SK-N-SH (cell line): Measurements from ENCODE around the gene SLC27A4. TPM values are rescaled to one million over a fixed set of nuclear protein-coding genes. Genes with fewer than 3 reads are reported as not detected.

Source experiments
- CTCF ChIA-PET: fragments of 300-600, 350-600 bp; formaldehyde crosslinking; extraction: SDS; loops from one replicate; lab custom pipeline; 2021; lab: Yijun Ruan, JAX
- POLR2A ChIA-PET: fragments of 350-600 bp; sonication (Branson Sonifier 250); formaldehyde crosslinking; extraction: SDS; loops from one replicate; lab custom pipeline; 2020; ENCODE audit warnings: antibody characterized with exemption, inconsistent platforms; lab: Yijun Ruan, JAX
- DNase-seq: peaks from one replicate; pipeline ENCODE4 v3.0.0; 2012
- H2AFZ ChIP-seq: fragments of 200-600 bp; sonication (generic); 2 replicates; pipeline ENCODE4 v1.8.1; 2016; ENCODE audit warnings: antibody characterized with exemption, mild to moderate bottlenecking, low read depth
- H3F3A ChIP-seq: fragments of 200-600 bp; sonication (generic); replicated peaks from 2 replicates; pipeline ENCODE3; 2016; ENCODE audit warnings: antibody characterized with exemption, mild to moderate bottlenecking; ENCODE audit not compliant: insufficient read depth
- H3K27ac ChIP-seq, 2 experiments: fragments of 200-500 bp in 1 of 2; fragments of 200-600 bp in 1 of 2; sonication (Bioruptor generic) in 1 of 2; sonication (generic), shearing (Covaris generic) in 1 of 2; 2 replicates each; pipeline versions ENCODE4 v1.5.1 to v1.6.1; 2014 to 2016; ENCODE audit warnings: low read depth in 2 of 2, inconsistent platforms in 1 of 2, low read length in 1 of 2, mild to moderate bottlenecking in 1 of 2, mixed read lengths in 1 of 2
- H3K27me3 ChIP-seq: fragments of 200-600 bp; sonication (generic), shearing (Covaris generic); 2 replicates; pipeline ENCODE4 v1.6.1; 2016; ENCODE audit warnings: mixed run types; ENCODE audit not compliant: insufficient read depth
- H3K36me3 ChIP-seq, 2 experiments: fragments of 200-500 bp in 1 of 2; fragments of 200-600 bp in 1 of 2; sonication (Bioruptor generic) in 1 of 2; sonication (generic) in 1 of 2; replicated peaks in 1 of 2; 2 replicates each; pipeline versions ENCODE3 to v1.5.1; 2014 to 2016; ENCODE audit warnings: low read length in 1 of 2, mild to moderate bottlenecking in 1 of 2; ENCODE audit not compliant: insufficient read depth in 2 of 2, control insufficient read depth in 1 of 2
- H3K4me1 ChIP-seq, 2 experiments: fragments of 200-500 bp in 1 of 2; fragments of 200-600 bp in 1 of 2; sonication (Bioruptor generic) in 1 of 2; sonication (generic), shearing (Covaris generic) in 1 of 2; 2 replicates each; pipeline versions ENCODE4 v1.5.1 to v1.6.1; 2014 to 2016; ENCODE audit warnings: low read depth in 1 of 2, low read length in 1 of 2, mixed run types in 1 of 2; ENCODE audit not compliant: insufficient read depth in 2 of 2, control insufficient read depth in 1 of 2
- H3K4me2 ChIP-seq: fragments of 200-600 bp; sonication (generic), shearing (Covaris generic); 2 replicates; pipeline ENCODE4 v1.6.1; 2017; ENCODE audit warnings: mixed run types
- H3K4me3 ChIP-seq, 2 experiments: fragments of 200-500 bp in 1 of 2; fragments of 200-600 bp in 1 of 2; sonication (Bioruptor generic) in 1 of 2; sonication (generic), shearing (Covaris generic) in 1 of 2; 2 replicates each; pipeline versions ENCODE4 v1.5.1 to v1.8.1; 2014 to 2016; ENCODE audit warnings: low read depth in 2 of 2, inconsistent platforms in 1 of 2, low read length in 1 of 2, mild to moderate bottlenecking in 1 of 2, mixed read lengths in 1 of 2, moderate library complexity in 1 of 2
- H3K79me2 ChIP-seq: fragments of 200-600 bp; sonication (generic); 2 replicates; pipeline ENCODE4 v1.8.1; 2017; ENCODE audit warnings: mild to moderate bottlenecking; ENCODE audit not compliant: insufficient read depth
- H3K9ac ChIP-seq: fragments of 200-600 bp; sonication (generic); 2 replicates; pipeline ENCODE4 v1.6.1; 2017; ENCODE audit warnings: mixed run types
- H3K9me2 ChIP-seq: fragments of 200-600 bp; sonication (generic); 2 replicates; pipeline ENCODE4 v1.6.1; 2017; ENCODE audit warnings: mixed run types
- H3K9me3 ChIP-seq: fragments of 200-600 bp; sonication (generic); 2 replicates; pipeline ENCODE4 v1.6.1; 2017; ENCODE audit warnings: mixed run types, mild to moderate bottlenecking, moderate library complexity
- H4K20me1 ChIP-seq: fragments of 200-600 bp; sonication (generic); 2 replicates; pipeline ENCODE4 v1.6.1; 2017; ENCODE audit warnings: mild to moderate bottlenecking, mixed run types; ENCODE audit not compliant: insufficient read depth
- CHD2 ChIP-seq: fragments of 150-350 bp; IDR thresholded peaks from 2 replicates; pipeline ENCODE4 v1.6.1; 2018; ENCODE audit warnings: low read length; ENCODE audit not compliant: partially characterized antibody
- ELF1 ChIP-seq: IDR thresholded peaks from 2 replicates; pipeline ENCODE4 v1.4.0; 2012
- EP300 ChIP-seq, 2 experiments: IDR thresholded peaks; 2 replicates each; pipeline versions ENCODE4 v1.4.0 to v1.6.1; 2012; ENCODE audit warnings: borderline replicate concordance in 1 of 2, low read depth in 1 of 2, low read length in 1 of 2
- FOSL2 ChIP-seq: IDR thresholded peaks from 2 replicates; pipeline ENCODE4 v1.4.0; 2012; ENCODE audit warnings: low read depth, mild to moderate bottlenecking, moderate library complexity, borderline replicate concordance
- MXI1 ChIP-seq: IDR thresholded peaks from 2 replicates; pipeline ENCODE4 v1.6.1; 2012; ENCODE audit warnings: mild to moderate bottlenecking, low read depth, low read length, improper control_type of control experiment
- POLR2AphosphoS5 ChIP-seq: IDR thresholded peaks from 2 replicates; pipeline ENCODE4 v1.6.1; 2012; ENCODE audit warnings: low read depth, low read length
- RAD21 ChIP-seq: IDR thresholded peaks from 2 replicates; pipeline ENCODE4 v1.6.1; 2012; ENCODE audit warnings: mild to moderate bottlenecking, low read length
- RFX5 ChIP-seq: IDR thresholded peaks from 2 replicates; pipeline ENCODE4 v1.6.1; 2012; ENCODE audit warnings: mild to moderate bottlenecking, improper control_type of control experiment, low read length
- RXRA ChIP-seq: IDR thresholded peaks from 2 replicates; pipeline ENCODE4 v1.4.0; 2012; ENCODE audit warnings: low read depth, mild to moderate bottlenecking, borderline replicate concordance
- TAF1 ChIP-seq: IDR thresholded peaks from 2 replicates; pipeline ENCODE4 v1.6.1; 2012; ENCODE audit warnings: low read depth, mild to moderate bottlenecking, low read length, moderate library complexity, borderline replicate concordance
- TCF12 ChIP-seq: IDR thresholded peaks from 2 replicates; pipeline ENCODE4 v1.4.0; 2012
- WGBS: methylation state at CpG from one replicate; pipeline ENCODE4 v1.1.6; 2017; ENCODE audit warnings: low lambda C conversion rate; 5-methylcytosine and 5-hydroxymethylcytosine counted together
- polyA plus RNA-seq, 3 experiments: library from polyadenylated mRNA; depleted of rRNA; stranded (reverse); fragments of >200 nt; gene quantifications; 2 replicates each; pipeline ENCODE4 v1.2.3, GENCODE V29; 2012
- TF ChIP-seq, protein P1 (sequence below): IDR thresholded peaks from 2 replicates; pipeline ENCODE4 v1.4.0; 2012; ENCODE audit warnings: low read depth
- TF ChIP-seq, protein P2 (sequence below): IDR thresholded peaks from 2 replicates; pipeline ENCODE4 v1.4.0; 2012; ENCODE audit warnings: low read depth, borderline replicate concordance

Gene SLC27A4
- polyA plus RNA-seq, 1 of the 3 experiments (the other 2 are of a cell fraction): 24.1 TPM

DNA sequence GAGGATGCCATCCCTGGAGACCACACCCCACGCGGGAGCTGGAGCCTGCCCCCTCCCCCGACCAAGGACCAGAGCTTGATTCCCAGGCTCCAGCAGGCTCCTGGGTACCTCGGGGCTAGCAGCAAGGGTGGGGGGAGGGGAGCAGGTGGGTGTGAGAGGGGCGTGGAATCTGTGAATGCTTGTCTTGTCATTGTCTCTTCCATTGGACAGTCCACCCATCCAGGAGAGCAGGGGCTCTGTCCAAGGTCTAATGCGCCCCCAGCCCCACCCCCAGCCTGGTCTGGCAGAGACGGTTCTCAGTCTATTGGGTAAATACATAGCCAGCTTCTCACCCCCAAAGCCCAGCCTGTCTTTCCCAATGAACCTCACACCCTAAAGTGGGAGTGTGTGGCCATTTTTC lies 53.6 kb downstream of the SLC27A4 start:
- peak; percentile 43 for DNase-seq

GRCh38 chr9:128394379-128395168 lies 54.2 kb downstream of the SLC27A4 start:
- H2AFZ ChIP-seq: no peak overlapping the region
- no peak overlapping the region for H3K9ac ChIP-seq
- H3K4me1 ChIP-seq: no peaks in the 10 kb centered on the region
- no peak overlapping the region for H3K27ac ChIP-seq
- no peaks in the 10 kb centered on the region for H3K9me2 ChIP-seq
- DNase-seq: no peak
- CTCF ChIA-PET: interaction anchor here (1.0 to 1.2 kb wide), 3 partner anchors 13 to 32 kb away, joined by 3 read pairs; no protein-coding TSS in a partner anchor
- H3K4me3 ChIP-seq: no peak overlapping the region
- H3K36me3 ChIP-seq: peaks cover 0 to 30% of the 10 kb centered on the region in 2 experiments
- H3F3A ChIP-seq: peaks cover 4% of the 10 kb centered on the region
- no peaks in the 10 kb centered on the region for H3K79me2 ChIP-seq
- H3K9me3 ChIP-seq: no peaks in the 10 kb centered on the region
- 0 out of 2 replicates have a peak, but pooled peaks have one; percentile 18 for TF ChIP-seq POLR2AphosphoS5
- TF ChIP-seq RFX5: no peak
- no peaks in the 10 kb centered on the region; the same call in 1 of the 2 replicates for H3K27me3 ChIP-seq
- WGBS: 68% methylated on average over 8 of the region's 9 CpGs
- POLR2A ChIA-PET: interaction anchor here (0.5 kb wide), 1 partner anchor 1100 kb away, joined by 5 read pairs; no protein-coding TSS in a partner anchor
- H4K20me1 ChIP-seq: no peaks in the 10 kb centered on the region
- H3K4me2 ChIP-seq: no peak overlapping the region

More for the DNA sequence above, 53.6 kb downstream of the SLC27A4 start:
- H3K9ac ChIP-seq: no peak overlapping the region
- H3K9me3 ChIP-seq: no peaks in the 10 kb centered on the region
- TF ChIP-seq, protein P1, sequence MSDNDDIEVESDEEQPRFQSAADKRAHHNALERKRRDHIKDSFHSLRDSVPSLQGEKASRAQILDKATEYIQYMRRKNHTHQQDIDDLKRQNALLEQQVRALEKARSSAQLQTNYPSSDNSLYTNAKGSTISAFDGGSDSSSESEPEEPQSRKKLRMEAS: no peak
- TF ChIP-seq ELF1 (no peak), EP300 (IDR thresholded peaks at IDR 0.05; ENCODE audit: borderline replicate concordance in 1 of 2, low read depth in 1 of 2, low read length in 1 of 2) (no peak), TCF12 (no peak), MXI1 (no peak), RXRA (no peak), RAD21 (no peak), FOSL2 (no peak), CHD2 (no peak), TAF1 (no peak)
- TF ChIP-seq, protein P2, sequence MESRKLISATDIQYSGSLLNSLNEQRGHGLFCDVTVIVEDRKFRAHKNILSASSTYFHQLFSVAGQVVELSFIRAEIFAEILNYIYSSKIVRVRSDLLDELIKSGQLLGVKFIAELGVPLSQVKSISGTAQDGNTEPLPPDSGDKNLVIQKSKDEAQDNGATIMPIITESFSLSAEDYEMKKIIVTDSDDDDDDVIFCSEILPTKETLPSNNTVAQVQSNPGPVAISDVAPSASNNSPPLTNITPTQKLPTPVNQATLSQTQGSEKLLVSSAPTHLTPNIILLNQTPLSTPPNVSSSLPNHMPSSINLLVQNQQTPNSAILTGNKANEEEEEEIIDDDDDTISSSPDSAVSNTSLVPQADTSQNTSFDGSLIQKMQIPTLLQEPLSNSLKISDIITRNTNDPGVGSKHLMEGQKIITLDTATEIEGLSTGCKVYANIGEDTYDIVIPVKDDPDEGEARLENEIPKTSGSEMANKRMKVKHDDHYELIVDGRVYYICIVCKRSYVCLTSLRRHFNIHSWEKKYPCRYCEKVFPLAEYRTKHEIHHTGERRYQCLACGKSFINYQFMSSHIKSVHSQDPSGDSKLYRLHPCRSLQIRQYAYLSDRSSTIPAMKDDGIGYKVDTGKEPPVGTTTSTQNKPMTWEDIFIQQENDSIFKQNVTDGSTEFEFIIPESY: no peak
- TF ChIP-seq, all 33 proteins: peak for 0
- Histone ChIP-seq H3K79me2 (no peaks in the 10 kb centered on the region), H3K9me2 (no peaks in the 10 kb centered on the region), H2AFZ (no peak overlapping the region), H3K4me1 (no peaks in the 10 kb centered on the region), H3K4me3 (no peak overlapping the region), H3K4me2 (no peak overlapping the region), H3K36me3 (peaks cover 0 to 36% of the 10 kb centered on the region in 2 experiments), H3K27me3 (no peaks in the 10 kb centered on the region; the same call in 1 of the 2 replicates), H3F3A (peaks cover 4% of the 10 kb centered on the region), H3K27ac (no peak overlapping the region), H4K20me1 (no peaks in the 10 kb centered on the region)
- ChIA-PET CTCF (interaction anchor here (0.9 to 1.2 kb wide), 5 partner anchors 13 to 45 kb away, joined by 3 to 5 read pairs (median 4); no protein-coding TSS in a partner anchor), POLR2A (interaction anchor here (0.6 kb wide), 1 partner anchor 80 kb away, joined by 4 read pairs; no protein-coding TSS in a partner anchor)
- 66% methylated on average over 5 of the region's 7 CpGs for WGBS
